Astrocyte of the cerebellum (primary cell): ENCODE measurements around the gene LHPP.

Experiments
- DNase-seq: peaks from one replicate; pipeline ENCODE4 v3.0.0-alpha.2; 2011; ENCODE audit warnings: low read depth
- H3K4me3 ChIP-seq: 2 replicates; pipeline ENCODE4 v1.5.1; 2011; ENCODE audit warnings: mild to moderate bottlenecking, low read depth, low read length, moderate library complexity
- CTCF ChIP-seq: IDR thresholded peaks from 2 replicates; pipeline ENCODE4 v1.5.1; 2012; ENCODE audit warnings: low read length, low read depth, moderate library complexity, mild to moderate bottlenecking; ENCODE audit errors: missing control alignments
- in situ Hi-C: cut with HindIII; loops from 2 replicates; pipeline ENCODE4 v1.10.0; 2017; ENCODE audit warnings: low sequenced_read_pairs

LHPP gene

DNA sequence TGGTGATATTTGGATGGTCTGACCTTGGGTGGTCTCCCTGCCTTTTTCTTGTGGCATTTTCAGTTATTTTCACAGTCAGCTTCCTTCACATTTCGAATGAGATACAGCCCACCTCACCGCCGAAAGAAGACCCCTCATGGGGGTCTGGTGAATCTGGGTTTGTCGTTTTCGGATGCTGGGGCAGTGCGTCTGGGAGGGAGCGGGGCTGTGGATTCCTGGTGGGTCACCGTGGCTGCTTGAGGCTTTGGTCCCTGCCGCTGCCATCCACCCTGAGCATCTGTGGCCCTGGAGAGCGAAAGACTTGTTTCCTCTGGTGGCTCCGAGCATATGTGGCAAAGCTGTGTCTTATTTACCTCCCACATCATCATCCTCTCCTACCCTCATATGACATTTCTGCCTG, 43.1 kb downstream of the LHPP start:
- H3K4me3 ChIP-seq: no peak overlapping the region
- TF ChIP-seq CTCF: no peak
- in situ Hi-C loops: no loop called here
- no peak for DNase-seq

GRCh38 chr10:124505279-124505678, 43.7 kb downstream of the LHPP start:
- in situ Hi-C loops: no loop called here
- TF ChIP-seq CTCF: no peak
- no peak for DNase-seq
- H3K4me3 ChIP-seq: no peak overlapping the region

DNA sequence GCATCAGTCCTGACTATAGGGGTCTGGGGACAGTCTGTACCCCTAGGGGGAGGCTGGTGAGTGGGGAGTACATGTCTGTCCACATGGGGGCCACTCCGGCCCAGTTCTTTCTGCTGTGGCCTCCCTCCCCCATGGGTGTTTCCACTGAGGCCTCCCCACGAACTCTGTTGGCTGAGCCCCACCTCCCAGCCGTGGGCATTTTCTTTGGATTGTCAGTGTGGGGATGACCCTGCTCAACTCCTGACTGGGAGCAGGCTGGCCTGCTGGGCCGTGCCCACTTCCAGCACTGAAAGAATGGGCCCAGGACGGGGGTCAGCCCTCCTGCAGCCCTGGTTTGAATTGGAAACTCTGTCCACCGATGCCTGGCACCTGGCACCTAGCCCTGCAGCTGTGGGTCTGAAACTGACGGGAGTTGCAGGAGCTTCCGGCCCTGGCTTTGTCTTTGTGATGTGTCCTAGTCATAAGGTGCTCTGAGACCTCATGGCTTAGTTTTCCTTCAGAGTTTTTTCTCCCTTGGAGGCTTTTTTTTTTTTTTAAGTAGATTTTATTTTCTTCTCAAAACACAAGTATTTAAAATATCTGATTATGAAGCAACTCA, 46.5 kb downstream of the LHPP start:
- no peak overlapping the region for H3K4me3 ChIP-seq
- DNase-seq: no peak
- in situ Hi-C loops: no loop called here
- no peak for TF ChIP-seq CTCF

- in situ Hi-C loops: no loop called here
- DNase-seq: no peak
- no peak for TF ChIP-seq CTCF
- H3K4me3 ChIP-seq: no peak overlapping the region
Observed at GRCh38 chr10:124508907-124509454, 47.4 kb downstream of the LHPP start.

- H3K4me3 ChIP-seq: no peak overlapping the region
- no peak for DNase-seq
- TF ChIP-seq CTCF: no peak
- in situ Hi-C loops: no loop called here
Observed at GRCh38 chr10:124509880-124510632, 48.4 kb downstream of the LHPP start.

DNA sequence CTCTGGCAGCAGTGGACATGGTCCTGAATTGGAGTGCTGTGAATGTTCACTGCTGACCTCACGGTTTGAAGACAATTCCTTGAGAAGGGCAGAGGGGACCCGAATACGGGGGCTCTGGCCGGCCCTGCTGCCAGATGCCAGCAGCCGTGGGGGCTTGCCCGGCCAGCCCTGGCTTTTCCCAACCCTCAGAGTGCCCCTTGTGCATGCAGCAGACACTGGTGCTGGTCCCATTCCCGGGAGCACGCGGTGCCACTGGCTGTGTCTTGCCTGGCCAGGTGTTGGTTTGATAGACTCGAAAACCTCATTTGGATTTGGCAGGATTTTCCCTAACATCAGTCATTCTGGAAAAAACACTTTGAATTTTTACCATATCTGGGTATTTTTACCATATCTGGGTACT, 49.1 kb downstream of the LHPP start:
- TF ChIP-seq CTCF: no peak
- H3K4me3 ChIP-seq: no peak overlapping the region
- in situ Hi-C loops: no loop called here
- DNase-seq: no peak
